Activated B cell treated with CpG ODN at 0.5 μM for 24 hours (primary cell): ENCODE measurements around the gene SORCS1. TPM values are rescaled to one million over a fixed set of nuclear protein-coding genes. Genes with fewer than 3 reads are reported as not detected.

Experiments used
- ATAC-seq: fragments of 200-7000 bp; cut with Tn5 transposase; one replicate; pipeline ENCODE4 v1.10.0; 2021; ENCODE audit warnings: low read depth, mild to moderate bottlenecking, moderate library complexity
- CTCF ChIA-PET: fragments of 350-600 bp; sonication (Branson Sonifier 250); formaldehyde crosslinking; loops from one replicate; lab custom pipeline; 2021; ENCODE audit warnings: antibody characterized with exemption; lab: Charles Lee
- POLR2A ChIA-PET: fragments of 350-600 bp; sonication (Branson Sonifier 250); formaldehyde crosslinking; loops from one replicate; lab custom pipeline; 2021; ENCODE audit warnings: antibody characterized with exemption; lab: Charles Lee
- DNase-seq: peaks from one replicate; pipeline ENCODE4 v3.0.0; 2022
- H3K27ac Mint-ChIP-seq: one replicate; pipeline ENCODE4 v1.8.0; 2020; ENCODE audit warnings: mixed read lengths
- H3K27me3 Mint-ChIP-seq: one replicate; pipeline ENCODE4 v1.8.0; 2021; ENCODE audit warnings: mixed read lengths
- H3K36me3 Mint-ChIP-seq: one replicate; pipeline ENCODE4 v1.8.0; 2021; ENCODE audit warnings: low read depth, mixed read lengths
- H3K4me1 Mint-ChIP-seq: one replicate; pipeline ENCODE4 v1.8.0; 2021; ENCODE audit warnings: mixed read lengths
- H3K4me3 Mint-ChIP-seq: one replicate; pipeline ENCODE4 v1.8.0; 2020; ENCODE audit warnings: mild to moderate bottlenecking, mixed read lengths
- H3K9me3 Mint-ChIP-seq: one replicate; pipeline ENCODE4 v1.8.0; 2020; ENCODE audit warnings: mixed read lengths
- CTCF ChIP-seq: fragments of 200-600 bp; IDR thresholded peaks from one replicate; pipeline ENCODE4 v1.8.0; 2022; ENCODE audit warnings: antibody characterized with exemption, mild to moderate bottlenecking
- intact Hi-C: fragments of 100-400 bp; cut with micrococcal nuclease; formaldehyde crosslinking; loops from one replicate; pipeline ENCODE4 v1.15.1; 2024
- total RNA-seq: library from RNA; stranded (reverse); gene quantifications from 2 replicates; pipeline ENCODE4 v1.2.3, GENCODE V29; 2022

The SORCS1 gene
- total RNA-seq, 1 donor from 2014 or later = not detected

- TF ChIP-seq CTCF = no peak
- no peaks in the 10 kb centered on the region for H3K4me1 Mint-ChIP-seq
- H3K27ac Mint-ChIP-seq = no peak overlapping the region
- ChIA-PET CTCF (no interaction called here), POLR2A (no interaction called here)
- H3K9me3 Mint-ChIP-seq = peaks cover 2% of the 10 kb centered on the region
- H3K27me3 Mint-ChIP-seq = no peaks in the 10 kb centered on the region
- ATAC-seq = no peak
- no peak overlapping the region for H3K4me3 Mint-ChIP-seq
- no peaks in the 10 kb centered on the region for H3K36me3 Mint-ChIP-seq
- intact Hi-C loops = no loop called here
- DNase-seq = no peak
Measured at GRCh38 chr10:107011992-107012391, 152.5 kb downstream of the SORCS1 start.

- Mint-ChIP-seq H3K27ac (no peak overlapping the region), H3K4me1 (no peaks in the 10 kb centered on the region), H3K9me3 (no peaks in the 10 kb centered on the region), H3K27me3 (no peaks in the 10 kb centered on the region), H3K36me3 (no peaks in the 10 kb centered on the region), H3K4me3 (no peak overlapping the region)
- ChIA-PET CTCF (no interaction called here), POLR2A (no interaction called here)
- intact Hi-C loops = no loop called here
- ATAC-seq (no peak), DNase-seq (no peak)
- no peak for TF ChIP-seq CTCF
Measured at GRCh38 chr10:107011105-107011504, 153.4 kb downstream of the SORCS1 start.

- no peak for DNase-seq
- H3K4me1 Mint-ChIP-seq = no peaks in the 10 kb centered on the region
Measured at GRCh38 chr10:107010531-107010930, 154.0 kb downstream of the SORCS1 start.

GRCh38 chr10:107004362-107004761 is 160.1 kb downstream of the SORCS1 start:
- CTCF ChIA-PET = no interaction called here
- no peak for ATAC-seq
- Mint-ChIP-seq H3K36me3 (no peaks in the 10 kb centered on the region), H3K27me3 (no peaks in the 10 kb centered on the region), H3K9me3 (peaks cover 2% of the 10 kb centered on the region), H3K4me3 (no peak overlapping the region), H3K4me1 (no peaks in the 10 kb centered on the region), H3K27ac (no peak overlapping the region)
- no peak for TF ChIP-seq CTCF
- intact Hi-C loops = no loop called here
- no peak for DNase-seq
- POLR2A ChIA-PET = no interaction called here

More at GRCh38 chr10:107010531-107010930, 154.0 kb downstream of the SORCS1 start:
- ATAC-seq = no peak
- intact Hi-C loops = no loop called here
- H3K36me3 Mint-ChIP-seq = no peaks in the 10 kb centered on the region
- TF ChIP-seq CTCF = no peak
- ChIA-PET CTCF (no interaction called here), POLR2A (no interaction called here)
- H3K9me3 Mint-ChIP-seq = no peaks in the 10 kb centered on the region
- no peak overlapping the region for H3K27ac Mint-ChIP-seq
- H3K4me3 Mint-ChIP-seq = no peak overlapping the region
- H3K27me3 Mint-ChIP-seq = no peaks in the 10 kb centered on the region

GRCh38 chr10:107002068-107002467 is 162.4 kb downstream of the SORCS1 start:
- Mint-ChIP-seq H3K9me3 (peaks cover 2% of the 10 kb centered on the region), H3K36me3 (no peaks in the 10 kb centered on the region), H3K27me3 (no peaks in the 10 kb centered on the region), H3K27ac (no peak overlapping the region), H3K4me1 (no peaks in the 10 kb centered on the region), H3K4me3 (no peak overlapping the region)
- POLR2A ChIA-PET = no interaction called here
- DNase-seq = no peak
- no peak for TF ChIP-seq CTCF
- no peak for ATAC-seq
- CTCF ChIA-PET = no interaction called here
- intact Hi-C loops = no loop called here
